ENCODE results near the gene SPAG16.

DNA sequence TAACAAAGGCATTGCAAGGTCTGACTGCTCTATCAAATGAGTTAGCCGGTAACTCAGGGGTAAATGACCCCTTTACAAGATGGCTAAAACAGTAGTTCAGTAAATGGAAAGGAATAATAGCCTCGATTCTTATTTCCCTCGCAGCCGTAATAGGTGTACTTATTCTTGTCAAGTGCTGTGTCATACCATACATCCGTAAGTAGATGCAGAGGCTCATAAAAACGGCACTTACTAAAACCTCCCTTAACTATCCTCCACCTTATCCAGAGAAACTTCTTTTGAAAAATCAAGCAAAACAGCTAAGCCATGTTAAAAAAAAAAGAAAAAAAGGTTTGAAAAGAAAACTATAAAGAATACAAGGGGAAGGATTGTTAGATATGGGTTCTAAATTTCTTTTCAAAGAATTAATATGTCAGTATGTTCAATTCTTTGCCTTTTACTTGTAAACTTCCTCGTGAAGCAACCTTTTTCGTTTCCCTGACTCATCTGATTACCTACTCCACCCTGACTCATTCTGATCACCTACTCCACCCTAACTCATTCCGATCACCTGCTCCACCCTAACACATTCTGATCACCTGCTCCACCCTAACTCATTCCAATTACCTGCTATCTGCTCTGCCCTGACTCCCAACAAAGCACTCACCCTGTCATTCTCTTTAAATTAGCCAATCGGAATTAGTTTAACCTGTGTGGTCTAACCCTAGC is 127.5 kb downstream of the SPAG16 start:
- TF ChIP-seq EP300 (IDR thresholded peaks at IDR 0.05; ENCODE audit: borderline replicate concordance in 1 of 2, low read depth in 1 of 2, low read length in 1 of 2) (no peak), POLR2AphosphoS5 (IDR thresholded peaks at IDR 0.05; ENCODE audit: low read depth, low read length) (no peak), RXRA (IDR thresholded peaks at IDR 0.05; ENCODE audit: borderline replicate concordance, low read depth) (no peak), TAF1 (IDR thresholded peaks at IDR 0.05; ENCODE audit: borderline replicate concordance, low read depth, low read length) (no peak)
- TF ChIP-seq, protein P1, sequence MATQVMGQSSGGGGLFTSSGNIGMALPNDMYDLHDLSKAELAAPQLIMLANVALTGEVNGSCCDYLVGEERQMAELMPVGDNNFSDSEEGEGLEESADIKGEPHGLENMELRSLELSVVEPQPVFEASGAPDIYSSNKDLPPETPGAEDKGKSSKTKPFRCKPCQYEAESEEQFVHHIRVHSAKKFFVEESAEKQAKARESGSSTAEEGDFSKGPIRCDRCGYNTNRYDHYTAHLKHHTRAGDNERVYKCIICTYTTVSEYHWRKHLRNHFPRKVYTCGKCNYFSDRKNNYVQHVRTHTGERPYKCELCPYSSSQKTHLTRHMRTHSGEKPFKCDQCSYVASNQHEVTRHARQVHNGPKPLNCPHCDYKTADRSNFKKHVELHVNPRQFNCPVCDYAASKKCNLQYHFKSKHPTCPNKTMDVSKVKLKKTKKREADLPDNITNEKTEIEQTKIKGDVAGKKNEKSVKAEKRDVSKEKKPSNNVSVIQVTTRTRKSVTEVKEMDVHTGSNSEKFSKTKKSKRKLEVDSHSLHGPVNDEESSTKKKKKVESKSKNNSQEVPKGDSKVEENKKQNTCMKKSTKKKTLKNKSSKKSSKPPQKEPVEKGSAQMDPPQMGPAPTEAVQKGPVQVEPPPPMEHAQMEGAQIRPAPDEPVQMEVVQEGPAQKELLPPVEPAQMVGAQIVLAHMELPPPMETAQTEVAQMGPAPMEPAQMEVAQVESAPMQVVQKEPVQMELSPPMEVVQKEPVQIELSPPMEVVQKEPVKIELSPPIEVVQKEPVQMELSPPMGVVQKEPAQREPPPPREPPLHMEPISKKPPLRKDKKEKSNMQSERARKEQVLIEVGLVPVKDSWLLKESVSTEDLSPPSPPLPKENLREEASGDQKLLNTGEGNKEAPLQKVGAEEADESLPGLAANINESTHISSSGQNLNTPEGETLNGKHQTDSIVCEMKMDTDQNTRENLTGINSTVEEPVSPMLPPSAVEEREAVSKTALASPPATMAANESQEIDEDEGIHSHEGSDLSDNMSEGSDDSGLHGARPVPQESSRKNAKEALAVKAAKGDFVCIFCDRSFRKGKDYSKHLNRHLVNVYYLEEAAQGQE (IDR thresholded peaks at IDR 0.05; ENCODE audit: low read depth, low read length), result no peak
